HG03565 (cell line): ENCODE data around the gene ZBTB7C.

ENCODE experiments used
- ATAC-seq: cut with Tn5 transposase; IDR thresholded peaks from one replicate; pipeline ENCODE4 v1.9.1; 2021; ENCODE audit warnings: mild to moderate bottlenecking, moderate library complexity; ENCODE audit not compliant: unreplicated experiment

Gene ZBTB7C

DNA sequence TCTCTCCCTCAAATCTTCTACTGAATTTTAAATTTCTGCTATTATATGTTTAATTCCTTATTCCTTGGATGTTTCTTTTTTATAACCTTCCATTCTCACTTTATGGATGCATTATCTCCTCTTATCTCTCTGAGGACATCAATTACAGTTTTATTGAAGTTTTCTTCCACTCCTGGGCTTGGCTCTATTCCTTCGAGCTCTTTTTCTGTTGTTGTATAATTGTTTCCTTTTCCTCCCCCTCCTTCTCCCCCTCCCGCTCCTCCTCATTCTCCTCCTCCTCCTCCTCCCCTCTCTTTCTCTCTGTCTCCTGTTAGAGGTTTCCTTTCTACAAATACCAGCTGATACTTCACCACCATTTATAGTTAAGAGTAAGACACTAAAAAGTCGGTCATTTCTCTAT is 209.8 kb downstream of the ZBTB7C start:
- no peak for ATAC-seq

DNA sequence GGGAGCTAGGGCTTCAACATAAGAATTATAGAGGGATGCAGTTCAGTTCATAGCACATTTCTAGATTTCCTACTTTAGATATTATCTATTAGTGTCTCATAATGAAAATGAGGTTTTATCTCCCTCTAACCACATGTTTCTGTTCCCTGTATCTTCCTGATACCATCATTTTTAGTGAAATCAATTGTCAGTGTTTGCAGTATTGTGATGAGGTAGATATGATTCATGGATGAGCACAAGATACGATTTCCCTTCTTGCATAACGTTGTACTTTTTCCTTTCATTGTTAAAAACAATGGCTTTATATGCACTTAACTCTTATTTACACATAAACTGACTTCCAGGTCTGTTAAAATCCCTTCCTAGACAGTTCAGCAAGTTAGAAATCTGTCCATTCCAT is 211.4 kb downstream of the ZBTB7C start:
- no peak for ATAC-seq

DNA sequence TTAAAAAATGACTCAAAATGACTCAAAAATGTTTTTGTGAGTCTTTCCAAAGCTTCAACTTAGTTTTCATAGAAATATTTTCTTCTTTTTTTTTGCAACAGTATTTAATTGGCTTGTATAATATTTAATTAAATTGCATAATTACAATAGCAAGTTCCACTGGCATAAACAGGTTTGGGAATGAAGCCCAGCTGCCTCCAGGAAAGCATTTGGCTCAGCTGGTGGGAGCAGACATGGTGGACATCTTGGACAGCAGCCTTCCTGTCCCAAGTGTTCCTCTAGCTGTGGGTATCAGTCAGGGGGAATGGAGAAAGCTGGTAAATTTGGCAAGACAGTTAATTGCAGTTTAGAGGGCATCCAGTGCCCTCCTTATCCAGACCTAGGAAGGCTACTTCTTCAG is 213.4 kb downstream of the ZBTB7C start:
- no peak for ATAC-seq

DNA sequence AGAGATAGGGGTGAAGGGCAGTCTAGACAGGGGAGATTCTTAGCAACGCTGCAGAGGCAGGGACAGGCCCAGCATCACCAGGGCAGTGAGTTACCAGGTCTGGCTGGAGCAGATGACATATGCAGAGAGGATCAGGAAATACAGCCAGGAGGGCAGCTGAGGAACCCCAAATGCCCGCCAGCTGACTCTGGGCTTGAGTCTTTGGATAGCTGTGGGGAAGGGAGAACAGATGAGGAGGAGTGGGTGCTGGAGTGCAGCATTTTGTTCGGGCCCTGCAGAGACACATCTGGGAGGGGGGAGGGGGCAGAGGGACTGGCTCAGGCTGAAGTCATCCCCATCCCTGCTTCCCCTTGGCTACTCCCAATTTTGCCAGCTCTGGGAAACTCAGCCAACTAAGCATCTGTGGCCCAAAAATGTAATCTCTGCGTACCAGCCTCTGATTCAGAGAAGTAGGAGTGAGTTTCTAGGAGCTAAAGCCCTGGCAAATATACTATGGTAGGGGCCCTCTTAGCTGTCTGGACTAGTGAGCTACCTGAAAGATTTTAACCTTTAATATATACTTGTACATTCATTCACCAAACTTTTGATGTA is 214.5 kb downstream of the ZBTB7C start:
- ATAC-seq: no peak

DNA sequence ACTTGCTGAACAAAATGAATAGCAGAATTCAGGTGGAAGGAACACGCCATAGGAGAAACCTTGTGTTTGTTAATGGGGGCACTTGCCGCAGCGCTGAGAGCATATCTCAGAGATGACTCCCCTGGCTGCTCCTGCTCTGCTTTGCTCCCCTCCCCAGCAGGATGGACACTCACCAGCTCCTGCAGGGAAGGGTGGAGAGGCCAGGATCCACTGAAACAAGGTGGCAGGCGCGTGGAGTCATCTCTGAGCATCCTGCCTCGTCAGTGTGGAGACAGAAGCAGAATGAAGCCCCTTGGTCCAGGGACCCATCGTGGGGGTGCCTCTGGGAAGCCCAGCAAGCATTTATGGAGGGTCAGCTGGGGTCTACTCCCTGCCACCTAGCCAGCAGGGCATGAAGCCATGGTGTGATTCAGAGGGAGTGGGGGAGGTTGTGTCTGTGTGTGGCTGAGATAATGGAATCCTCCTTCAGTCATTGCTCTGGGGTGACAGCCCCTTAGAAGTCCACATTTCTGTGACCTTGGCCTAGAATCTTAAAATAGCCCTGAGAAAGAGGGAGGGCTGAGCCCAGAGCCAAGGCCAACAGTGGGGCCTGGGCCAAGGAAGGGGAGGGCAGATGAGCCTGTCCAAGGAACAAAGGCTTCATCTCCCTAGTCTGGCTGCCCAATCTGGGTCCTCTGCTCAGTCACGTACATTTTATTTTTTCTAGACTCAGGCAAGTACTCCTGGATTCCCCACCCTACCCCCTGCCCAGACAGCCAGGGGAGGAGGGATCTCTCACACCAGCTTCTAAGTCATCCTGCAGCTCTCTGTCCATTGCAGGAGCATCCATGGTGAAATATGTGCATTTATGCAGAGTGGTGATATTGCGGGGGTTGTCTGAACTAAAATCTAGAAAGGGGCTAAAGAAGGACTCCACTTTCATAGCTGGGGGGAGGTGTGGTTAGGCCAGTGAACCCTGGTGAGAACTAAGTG is 215.4 kb downstream of the ZBTB7C start:
- ATAC-seq: no peak

DNA sequence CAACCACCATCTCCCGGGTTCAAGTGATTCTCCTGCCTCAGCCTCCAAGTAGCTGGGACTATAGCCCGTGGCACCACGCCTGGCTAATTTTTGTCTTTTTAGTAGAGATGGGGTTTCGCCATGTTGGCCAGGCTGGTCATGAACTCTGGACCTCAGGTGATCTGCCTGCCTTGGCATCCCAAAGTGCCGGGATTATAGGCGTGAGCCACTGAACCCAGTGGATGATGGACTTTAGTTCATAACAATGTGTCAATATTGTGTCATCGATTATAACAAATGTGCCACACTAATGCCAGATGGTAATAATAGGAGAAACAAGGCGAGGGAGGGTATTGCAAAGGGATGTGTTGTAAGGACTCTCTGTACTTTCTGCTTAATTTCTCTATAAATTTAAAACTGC is 216.6 kb downstream of the ZBTB7C start:
- ATAC-seq: no peak

DNA sequence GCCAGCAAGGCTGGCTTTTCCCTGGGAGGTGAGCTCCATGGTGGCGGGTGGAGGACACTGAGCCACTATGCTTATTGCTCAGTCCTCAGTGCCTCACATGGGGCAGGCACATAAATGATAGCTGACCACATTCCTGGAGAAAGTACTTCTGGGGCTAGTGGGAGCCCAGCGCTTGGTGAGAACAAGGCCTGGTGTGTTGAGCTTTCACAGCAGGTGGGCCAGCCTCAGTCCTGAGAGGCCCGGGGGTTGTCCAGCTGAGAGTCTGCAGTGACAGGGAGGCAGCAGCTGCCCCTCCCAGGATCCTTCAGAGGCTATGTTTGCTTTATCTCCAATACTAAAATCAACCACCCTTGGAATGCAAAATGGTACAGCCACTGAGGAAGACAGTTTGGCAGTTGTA is 217.7 kb downstream of the ZBTB7C start:
- no peak for ATAC-seq

DNA sequence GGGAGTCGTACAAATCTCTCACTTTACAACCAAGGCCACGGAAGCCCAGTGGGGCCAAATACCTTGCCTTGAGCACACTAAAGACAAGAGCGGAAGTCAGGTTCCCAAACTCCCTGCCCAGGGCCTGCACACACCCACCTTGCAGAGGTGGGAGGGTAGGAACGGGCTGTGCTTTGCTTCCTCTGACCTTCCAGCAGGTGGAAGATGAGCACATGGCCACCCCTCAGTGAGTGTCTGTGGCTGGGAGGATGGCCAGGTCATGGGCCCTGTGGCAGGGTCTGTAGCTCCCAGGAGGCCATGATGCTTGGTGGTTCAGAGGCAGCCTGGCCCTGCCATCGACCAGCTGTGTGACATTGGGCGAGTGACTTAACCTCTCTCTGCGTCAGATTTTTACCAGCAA is 218.2 kb downstream of the ZBTB7C start:
- ATAC-seq: no peak

DNA sequence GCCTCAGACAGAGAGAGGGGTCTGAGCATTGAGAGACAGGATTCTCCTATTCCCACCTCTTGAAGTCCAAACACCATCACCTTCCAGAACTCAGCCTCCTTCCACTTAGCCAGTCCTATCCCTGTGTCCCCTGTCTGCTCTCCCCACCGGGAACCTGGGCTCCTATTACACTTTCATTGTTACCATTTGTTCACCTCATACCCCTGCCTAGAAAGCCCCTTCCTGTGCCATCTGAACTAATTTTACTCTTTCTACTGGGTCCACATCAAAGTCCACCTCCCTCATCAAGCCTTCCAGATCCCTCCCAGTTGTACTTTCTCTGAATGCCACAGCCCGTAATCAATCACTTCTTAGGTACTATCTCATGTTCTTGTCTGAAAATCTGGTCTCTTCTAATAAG is 220.6 kb downstream of the ZBTB7C start:
- no peak for ATAC-seq

DNA sequence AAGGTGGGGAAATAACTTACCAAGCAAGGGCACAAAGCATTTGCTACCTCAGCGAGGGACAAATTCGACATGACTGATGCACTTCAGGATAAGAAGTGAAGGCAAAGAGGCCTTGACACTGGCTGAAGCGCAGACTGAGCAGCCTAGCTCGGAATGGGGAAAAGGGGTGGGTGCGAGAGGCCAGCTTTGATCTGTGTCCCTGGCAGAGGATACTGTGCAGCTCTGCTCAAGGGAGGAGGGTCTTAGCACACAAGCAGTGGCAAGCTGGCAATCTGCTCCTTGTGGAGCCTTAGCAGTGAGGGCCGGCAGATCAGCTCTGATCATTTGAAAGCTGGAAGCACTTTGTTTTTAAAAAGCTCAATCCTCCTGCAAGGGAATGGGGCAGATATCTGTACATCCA is 222.3 kb downstream of the ZBTB7C start:
- ATAC-seq: no peak

DNA sequence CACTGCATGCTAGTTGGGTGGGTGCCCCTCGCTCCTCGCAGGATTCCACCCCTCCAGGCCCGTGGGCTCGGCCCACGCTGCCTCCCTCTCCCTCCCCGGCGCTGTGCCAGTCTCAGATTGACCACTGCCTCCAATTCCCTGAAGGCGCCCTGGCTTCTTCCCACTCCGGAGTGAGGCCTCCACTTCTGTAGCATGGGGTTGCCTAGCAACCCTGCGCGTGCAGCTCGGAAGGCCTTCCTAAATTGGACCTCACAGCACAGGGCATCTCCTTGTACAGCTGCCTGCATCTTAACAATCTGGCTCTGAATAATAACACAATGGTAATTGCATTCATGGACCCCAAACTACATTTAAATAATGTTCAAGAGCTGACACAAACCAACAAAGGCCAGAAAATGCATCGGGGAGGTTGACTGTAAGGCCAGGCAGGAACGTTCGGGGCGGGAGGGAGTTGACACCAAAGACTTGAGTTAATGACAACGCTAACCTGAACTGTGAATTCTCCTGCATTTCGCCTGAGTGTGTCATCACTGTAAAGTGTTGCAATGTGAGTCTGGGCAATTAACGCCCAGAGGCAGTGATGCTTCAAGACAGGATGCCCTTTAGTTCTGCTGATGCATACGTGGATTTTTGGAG is 222.9 kb downstream of the ZBTB7C start:
- ATAC-seq: no peak

DNA sequence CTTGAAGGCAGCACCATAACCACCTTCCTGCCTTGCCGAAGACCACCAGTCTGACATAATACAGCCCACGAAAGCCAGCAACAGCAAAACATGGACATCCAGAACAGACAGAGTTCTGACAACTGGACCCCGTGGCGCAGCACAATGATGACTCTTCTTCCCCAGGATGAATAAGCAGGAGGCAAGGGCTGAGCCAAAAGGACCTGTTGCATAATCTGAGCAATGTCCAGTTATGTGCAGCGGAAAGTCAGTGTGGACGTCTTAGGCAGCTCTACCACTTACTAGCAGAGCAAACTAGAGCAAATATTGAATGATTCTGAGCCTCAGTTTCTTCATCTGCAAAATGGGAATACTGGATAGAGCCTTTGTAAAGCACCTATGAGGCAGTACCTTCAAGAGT is 225.1 kb downstream of the ZBTB7C start:
- no peak for ATAC-seq

DNA sequence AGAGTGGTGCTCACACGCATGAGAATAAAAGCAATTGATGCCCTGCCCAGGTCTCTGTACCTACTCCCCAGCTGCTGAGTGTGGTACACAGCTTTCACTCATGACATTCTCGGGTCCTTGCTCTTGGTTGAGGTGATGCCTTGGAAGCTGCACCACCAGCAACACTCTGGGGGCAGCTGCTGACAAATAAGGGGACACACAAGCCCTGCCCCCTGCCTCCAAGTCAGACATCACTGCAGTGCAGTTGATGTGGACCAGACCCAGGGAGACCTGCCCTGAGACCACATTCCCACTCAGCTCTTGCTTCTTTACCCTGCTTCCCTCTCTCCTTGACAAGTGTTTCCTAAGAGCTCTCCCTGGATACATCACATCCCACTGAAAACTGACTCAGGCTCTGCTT is 225.6 kb downstream of the ZBTB7C start:
- ATAC-seq: no peak

DNA sequence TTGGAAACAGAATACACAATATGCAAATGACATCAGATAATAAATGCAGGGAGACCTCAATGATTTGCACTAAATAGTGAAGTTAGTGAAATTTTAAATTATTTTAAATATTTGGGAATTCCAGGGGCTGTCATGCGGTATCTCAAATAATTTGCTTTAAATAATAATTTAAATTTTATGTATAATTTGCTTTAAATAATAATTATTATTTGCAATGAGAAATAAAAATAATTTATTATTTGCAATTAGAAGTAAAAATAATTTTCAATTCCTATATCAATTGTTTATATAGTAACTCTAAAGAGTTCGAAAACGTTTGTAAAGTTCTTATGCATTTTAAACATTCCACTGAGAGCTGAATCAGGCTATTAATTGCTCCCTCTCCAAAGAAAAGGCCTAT is 226.4 kb downstream of the ZBTB7C start:
- ATAC-seq: no peak

DNA sequence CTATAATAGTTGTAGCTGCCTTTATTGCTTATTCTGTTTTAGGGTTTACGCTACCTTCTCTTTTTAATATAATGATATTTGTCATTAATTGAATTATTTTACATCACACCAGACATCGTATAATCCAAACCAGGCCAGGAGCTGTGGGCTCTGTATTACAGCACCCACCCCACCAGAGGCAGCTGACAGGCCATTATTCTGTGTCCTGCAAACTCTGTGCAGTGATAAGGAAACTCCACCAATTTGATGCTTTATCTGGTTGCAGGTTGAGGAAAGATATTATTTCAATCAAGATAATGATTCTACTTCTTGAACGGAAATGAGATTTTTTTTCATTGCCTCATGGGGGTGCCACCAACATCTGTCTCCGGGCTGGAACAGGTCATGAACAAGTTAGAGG is 227.3 kb downstream of the ZBTB7C start:
- no peak for ATAC-seq

DNA sequence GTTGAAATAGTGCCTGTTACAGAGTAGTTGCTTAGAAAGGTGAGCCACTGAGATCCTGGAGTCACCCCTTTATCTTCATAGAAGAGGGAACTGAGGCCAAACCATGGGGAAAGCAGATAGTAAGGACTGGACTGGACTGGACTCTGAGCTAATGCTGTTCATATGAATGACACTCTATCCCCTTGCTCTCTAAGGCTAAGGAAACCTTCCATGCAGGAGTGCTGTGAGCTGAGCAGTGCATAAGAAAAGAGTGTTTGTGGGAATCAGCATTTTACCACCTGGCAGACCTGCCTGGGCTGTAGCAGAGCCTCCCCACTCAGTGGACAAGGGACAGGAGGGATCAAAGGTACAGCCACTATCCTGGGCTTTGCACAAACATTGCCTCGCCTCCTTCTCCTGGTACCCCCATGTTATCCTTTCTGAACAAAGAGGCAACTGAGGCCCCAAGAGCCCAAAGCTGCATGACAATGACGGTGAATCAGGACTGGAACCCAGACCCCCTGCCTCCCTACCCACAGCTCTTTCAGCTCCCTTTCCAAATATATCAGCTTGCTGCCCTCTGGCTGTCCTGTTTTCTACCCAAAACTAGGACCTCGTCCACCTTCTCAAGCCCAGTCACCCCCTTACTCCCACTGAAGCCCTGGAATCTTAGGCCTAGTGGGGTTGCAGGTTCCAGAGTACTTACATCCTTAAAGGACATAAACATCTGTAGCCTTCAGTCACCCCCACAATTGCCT is 227.9 kb downstream of the ZBTB7C start:
- no peak for ATAC-seq

DNA sequence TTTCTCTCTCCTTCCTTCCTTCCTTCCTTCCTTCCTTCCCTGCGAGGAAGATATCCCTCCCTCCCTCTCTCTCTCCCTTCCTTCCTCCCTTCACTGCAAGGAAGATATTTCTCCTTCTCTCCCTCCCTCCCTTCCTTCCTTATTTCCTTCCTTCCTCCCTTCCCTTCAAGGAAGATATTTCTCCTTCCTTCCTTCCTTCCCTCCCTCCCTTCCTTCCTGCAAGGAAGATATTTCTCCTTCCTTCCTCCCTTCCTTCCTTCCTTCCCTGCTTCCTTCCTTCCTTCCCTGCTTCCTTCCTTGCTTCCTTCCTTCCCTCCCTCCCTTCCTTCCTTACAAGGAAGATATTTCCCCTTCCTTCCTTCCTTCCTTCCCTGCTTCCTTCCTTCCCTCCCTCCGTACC is 229.5 kb downstream of the ZBTB7C start:
- no peak for ATAC-seq

DNA sequence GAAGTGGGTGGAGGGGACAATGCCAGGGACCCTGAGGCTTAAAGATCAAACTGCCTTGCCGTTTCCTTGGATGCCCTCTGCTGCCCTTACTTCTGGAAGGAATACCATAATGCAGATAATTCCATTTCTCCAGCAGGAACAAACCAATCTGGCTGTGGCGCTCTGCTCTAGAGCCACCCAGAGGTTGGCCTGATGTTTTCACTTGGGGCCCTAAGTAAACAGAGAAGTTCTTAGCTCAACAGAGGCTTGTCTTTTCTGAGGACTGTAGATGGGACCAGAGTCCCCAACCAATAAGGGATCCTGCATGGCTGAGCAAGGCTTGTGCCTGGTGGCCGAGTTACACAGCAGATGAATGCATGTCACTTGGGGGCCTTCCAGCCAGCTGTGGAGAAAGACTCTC is 230.2 kb downstream of the ZBTB7C start:
- no peak for ATAC-seq

DNA sequence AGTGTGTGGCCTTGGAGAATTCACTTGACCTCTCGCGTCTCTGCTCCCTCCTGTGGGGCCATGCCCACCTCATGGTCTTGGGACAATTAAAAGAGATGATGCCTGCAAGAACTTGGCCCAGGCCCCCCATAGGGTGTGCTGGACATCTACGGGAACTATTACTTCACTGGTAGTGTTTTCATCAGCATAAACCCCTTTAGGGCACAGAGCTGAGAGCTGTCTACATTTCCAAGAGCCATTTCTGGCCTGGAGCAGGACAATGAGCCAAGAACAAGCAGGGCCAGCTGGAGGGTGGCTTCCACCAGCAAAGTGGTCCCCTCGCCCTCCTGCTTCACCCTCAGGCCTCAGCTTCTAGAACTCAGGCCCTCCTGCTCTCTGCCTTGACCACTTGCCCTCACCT is 232.3 kb downstream of the ZBTB7C start:
- no peak for ATAC-seq

DNA sequence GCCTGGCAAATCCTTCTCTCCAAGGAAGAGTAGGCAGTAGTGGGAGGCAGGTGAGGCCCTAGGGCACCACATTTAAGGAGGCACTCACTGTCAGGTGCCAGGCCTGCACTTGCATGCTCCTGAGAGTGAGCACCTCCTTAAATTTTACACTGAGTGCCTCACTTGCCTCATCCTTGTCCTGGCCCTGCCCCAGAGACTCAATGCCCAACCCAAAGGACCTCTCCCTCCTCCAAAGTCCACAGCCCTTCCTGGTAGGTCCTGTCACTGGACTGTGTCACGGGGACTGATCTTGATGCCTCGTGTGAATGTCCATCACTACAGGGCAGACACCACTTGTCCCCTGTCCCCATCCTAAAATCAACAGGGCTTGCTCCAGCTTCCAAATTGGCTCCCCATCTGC is 235.6 kb downstream of the ZBTB7C start:
- ATAC-seq: no peak

DNA sequence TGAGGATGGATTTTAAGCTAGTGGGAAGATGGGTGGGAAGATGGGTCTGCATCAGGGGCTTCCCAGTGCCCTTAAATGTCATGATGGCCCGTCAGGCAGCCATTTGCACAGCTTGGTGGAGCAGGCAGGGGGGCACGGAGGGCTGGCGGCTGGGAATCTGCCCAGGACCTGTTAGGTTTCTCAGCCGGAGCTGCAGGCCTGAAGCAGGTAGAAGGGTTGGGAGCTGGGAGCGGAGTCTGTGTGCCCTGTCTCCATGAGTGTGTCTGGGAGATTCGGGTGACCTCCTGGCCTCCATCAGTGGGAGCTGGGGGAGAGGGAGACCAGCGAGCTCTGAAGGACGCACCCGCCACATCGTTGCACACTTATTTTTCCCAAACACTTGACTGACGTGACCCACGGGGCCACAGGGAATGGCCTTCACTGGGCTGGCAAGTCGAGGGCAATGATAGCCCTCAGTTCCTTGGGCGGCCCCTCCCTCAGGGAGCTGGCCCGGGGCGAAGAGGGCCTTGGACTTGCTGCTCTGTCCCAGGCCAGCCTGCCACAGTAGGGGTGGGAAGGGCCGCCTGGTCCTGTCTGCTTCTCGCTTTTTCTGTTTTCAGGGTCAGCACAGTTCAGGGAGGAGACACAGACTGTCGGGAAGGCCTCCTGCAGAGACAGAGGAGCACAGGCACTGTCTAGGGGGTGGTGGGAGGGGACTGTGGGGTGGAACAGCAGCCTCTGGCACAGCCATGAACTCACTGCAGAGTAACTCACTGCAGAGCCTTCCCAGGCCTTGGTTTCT is 236.8 kb downstream of the ZBTB7C start:
- no peak for ATAC-seq
